Measurements from ENCODE around the gene COL4A4.

DNA sequence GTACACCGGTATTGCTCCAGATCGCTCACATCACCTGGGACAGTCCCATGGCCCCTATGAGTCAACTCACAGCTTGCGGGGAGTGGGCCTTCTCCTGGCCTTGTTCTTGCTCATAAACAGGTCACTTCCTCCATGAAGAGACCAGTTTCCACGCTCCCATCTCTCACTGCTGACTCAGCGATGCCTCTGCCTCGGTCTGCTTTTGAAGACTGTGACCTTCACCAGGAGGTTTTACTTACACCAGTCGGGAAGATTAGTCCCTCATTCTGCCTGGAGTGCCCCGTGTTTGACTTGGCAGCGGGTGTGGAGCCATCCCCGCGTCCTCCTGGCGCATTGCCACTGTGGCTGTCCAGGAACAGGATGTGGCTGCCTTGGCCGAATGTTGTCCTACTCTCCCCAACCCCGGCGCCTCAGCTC, 168.4 kb downstream of the COL4A4 start:
- TF ChIP-seq, protein P1, sequence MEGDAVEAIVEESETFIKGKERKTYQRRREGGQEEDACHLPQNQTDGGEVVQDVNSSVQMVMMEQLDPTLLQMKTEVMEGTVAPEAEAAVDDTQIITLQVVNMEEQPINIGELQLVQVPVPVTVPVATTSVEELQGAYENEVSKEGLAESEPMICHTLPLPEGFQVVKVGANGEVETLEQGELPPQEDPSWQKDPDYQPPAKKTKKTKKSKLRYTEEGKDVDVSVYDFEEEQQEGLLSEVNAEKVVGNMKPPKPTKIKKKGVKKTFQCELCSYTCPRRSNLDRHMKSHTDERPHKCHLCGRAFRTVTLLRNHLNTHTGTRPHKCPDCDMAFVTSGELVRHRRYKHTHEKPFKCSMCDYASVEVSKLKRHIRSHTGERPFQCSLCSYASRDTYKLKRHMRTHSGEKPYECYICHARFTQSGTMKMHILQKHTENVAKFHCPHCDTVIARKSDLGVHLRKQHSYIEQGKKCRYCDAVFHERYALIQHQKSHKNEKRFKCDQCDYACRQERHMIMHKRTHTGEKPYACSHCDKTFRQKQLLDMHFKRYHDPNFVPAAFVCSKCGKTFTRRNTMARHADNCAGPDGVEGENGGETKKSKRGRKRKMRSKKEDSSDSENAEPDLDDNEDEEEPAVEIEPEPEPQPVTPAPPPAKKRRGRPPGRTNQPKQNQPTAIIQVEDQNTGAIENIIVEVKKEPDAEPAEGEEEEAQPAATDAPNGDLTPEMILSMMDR (conservative IDR thresholded peaks at IDR 0.05; ENCODE audit: low read depth in 2 of 2), result no peak
- TF ChIP-seq POLR2AphosphoS5 (IDR thresholded peaks at IDR 0.05; ENCODE audit: low read depth) (no peak), EZH2 (IDR thresholded peaks at IDR 0.05; ENCODE audit: low read depth, unreplicated experiment) (no peak), CREB1 (CRISPR knock-in tag; IDR thresholded peaks at IDR 0.05; ENCODE audit: low read depth) (no peak), EZH2phosphoT487 (IDR thresholded peaks at IDR 0.05; ENCODE audit: unreplicated experiment) (no peak), ZNF331 (CRISPR knock-in tag; IDR thresholded peaks at IDR 0.05; ENCODE audit: low read depth) (no peak), JUNB (IDR thresholded peaks at IDR 0.05; ENCODE audit: unreplicated experiment) (no peak), STAT1 (IDR thresholded peaks at IDR 0.05; ENCODE audit: unreplicated experiment) (no peak), ZNF114 (CRISPR knock-in tag; IDR thresholded peaks at IDR 0.05) (no peak), NANOG (IDR thresholded peaks at IDR 0.05; ENCODE audit: borderline replicate concordance) (no peak)
- TF ChIP-seq, protein P2, sequence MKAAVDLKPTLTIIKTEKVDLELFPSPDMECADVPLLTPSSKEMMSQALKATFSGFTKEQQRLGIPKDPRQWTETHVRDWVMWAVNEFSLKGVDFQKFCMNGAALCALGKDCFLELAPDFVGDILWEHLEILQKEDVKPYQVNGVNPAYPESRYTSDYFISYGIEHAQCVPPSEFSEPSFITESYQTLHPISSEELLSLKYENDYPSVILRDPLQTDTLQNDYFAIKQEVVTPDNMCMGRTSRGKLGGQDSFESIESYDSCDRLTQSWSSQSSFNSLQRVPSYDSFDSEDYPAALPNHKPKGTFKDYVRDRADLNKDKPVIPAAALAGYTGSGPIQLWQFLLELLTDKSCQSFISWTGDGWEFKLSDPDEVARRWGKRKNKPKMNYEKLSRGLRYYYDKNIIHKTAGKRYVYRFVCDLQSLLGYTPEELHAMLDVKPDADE (IDR thresholded peaks at IDR 0.05), result no peak
- TF ChIP-seq, protein P3, sequence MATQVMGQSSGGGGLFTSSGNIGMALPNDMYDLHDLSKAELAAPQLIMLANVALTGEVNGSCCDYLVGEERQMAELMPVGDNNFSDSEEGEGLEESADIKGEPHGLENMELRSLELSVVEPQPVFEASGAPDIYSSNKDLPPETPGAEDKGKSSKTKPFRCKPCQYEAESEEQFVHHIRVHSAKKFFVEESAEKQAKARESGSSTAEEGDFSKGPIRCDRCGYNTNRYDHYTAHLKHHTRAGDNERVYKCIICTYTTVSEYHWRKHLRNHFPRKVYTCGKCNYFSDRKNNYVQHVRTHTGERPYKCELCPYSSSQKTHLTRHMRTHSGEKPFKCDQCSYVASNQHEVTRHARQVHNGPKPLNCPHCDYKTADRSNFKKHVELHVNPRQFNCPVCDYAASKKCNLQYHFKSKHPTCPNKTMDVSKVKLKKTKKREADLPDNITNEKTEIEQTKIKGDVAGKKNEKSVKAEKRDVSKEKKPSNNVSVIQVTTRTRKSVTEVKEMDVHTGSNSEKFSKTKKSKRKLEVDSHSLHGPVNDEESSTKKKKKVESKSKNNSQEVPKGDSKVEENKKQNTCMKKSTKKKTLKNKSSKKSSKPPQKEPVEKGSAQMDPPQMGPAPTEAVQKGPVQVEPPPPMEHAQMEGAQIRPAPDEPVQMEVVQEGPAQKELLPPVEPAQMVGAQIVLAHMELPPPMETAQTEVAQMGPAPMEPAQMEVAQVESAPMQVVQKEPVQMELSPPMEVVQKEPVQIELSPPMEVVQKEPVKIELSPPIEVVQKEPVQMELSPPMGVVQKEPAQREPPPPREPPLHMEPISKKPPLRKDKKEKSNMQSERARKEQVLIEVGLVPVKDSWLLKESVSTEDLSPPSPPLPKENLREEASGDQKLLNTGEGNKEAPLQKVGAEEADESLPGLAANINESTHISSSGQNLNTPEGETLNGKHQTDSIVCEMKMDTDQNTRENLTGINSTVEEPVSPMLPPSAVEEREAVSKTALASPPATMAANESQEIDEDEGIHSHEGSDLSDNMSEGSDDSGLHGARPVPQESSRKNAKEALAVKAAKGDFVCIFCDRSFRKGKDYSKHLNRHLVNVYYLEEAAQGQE (IDR thresholded peaks at IDR 0.05; ENCODE audit: unreplicated experiment), result no peak
